HEK293 (cell line): Measurements from ENCODE around the gene BNC1.
"Not testable (repeated sequence)": the region's sequence is repeated elsewhere in the genome, so short reads cannot be mapped to it uniquely, and the experiment has no call there.

Experiments
- CTCF ChIA-PET: fragments of 350-600 bp; formaldehyde crosslinking; extraction: SDS; loops from one replicate; lab custom pipeline; 2021; ENCODE audit warnings: antibody characterized with exemption; lab: Yijun Ruan, JAX
- POLR2A ChIA-PET: fragments of 300-600 bp; formaldehyde crosslinking; extraction: SDS; loops from one replicate; lab custom pipeline; 2020; ENCODE audit warnings: antibody characterized with exemption, inconsistent platforms; lab: Yijun Ruan, JAX
- H3K27ac ChIP-seq: fragments of 200-500 bp; sonication (Bioruptor generic); 2 replicates; pipeline ENCODE4 v1.5.1; 2014; ENCODE audit warnings: low read depth, low read length, control low read depth, inconsistent platforms; ENCODE audit errors: extremely low read depth
- H3K36me3 ChIP-seq, 2 experiments: fragments of 200-500 bp in 1 of 2; sonication (Bioruptor generic) in 1 of 2; 1 replicate in 1 of 2; 2 replicates in 1 of 2; pipeline ENCODE4 v1.5.1; 2014 to 2017; ENCODE audit warnings: inconsistent platforms in 2 of 2, low read length in 2 of 2; ENCODE audit not compliant: control insufficient read depth in 2 of 2, insufficient read depth in 1 of 2
- H3K4me1 ChIP-seq: fragments of 200-500 bp; sonication (Bioruptor generic); 2 replicates; pipeline ENCODE4 v1.5.1; 2014; ENCODE audit warnings: mild to moderate bottlenecking, low read length, inconsistent platforms; ENCODE audit not compliant: control insufficient read depth, insufficient read depth
- H3K4me3 ChIP-seq: 2 replicates; pipeline ENCODE4 v1.5.1; 2011; ENCODE audit warnings: low read depth, mild to moderate bottlenecking, control low read depth, low read length, moderate library complexity
- H3K9me3 ChIP-seq: fragments of 200-500 bp; sonication (Bioruptor generic); 2 replicates; pipeline ENCODE4 v1.5.1; 2014; ENCODE audit warnings: low read depth, low read length, inconsistent platforms; ENCODE audit not compliant: control insufficient read depth, insufficient read depth
- ZBTB7A ChIP-seq: fragments of 450-650 bp; formaldehyde crosslinking; IDR thresholded peaks from 2 replicates; pipeline ENCODE4 v1.5.1; 2016; ENCODE audit warnings: low read depth, missing biosample characterization, missing genetic modification characterization
- ZFP69B ChIP-seq: fragments of 450-650 bp; formaldehyde crosslinking; IDR thresholded peaks from 2 replicates; pipeline ENCODE4 v1.5.1; 2016; ENCODE audit warnings: missing biosample characterization, missing genetic modification characterization
- ZNF132 ChIP-seq: fragments of 450-650 bp; formaldehyde crosslinking; IDR thresholded peaks from 2 replicates; pipeline ENCODE4 v1.5.1; 2017; ENCODE audit warnings: missing biosample characterization, missing genetic modification characterization, borderline replicate concordance
- ZNF211 ChIP-seq: fragments of 450-650 bp; formaldehyde crosslinking; IDR thresholded peaks from 2 replicates; pipeline ENCODE4 v1.5.1; 2016; ENCODE audit warnings: low read depth, missing biosample characterization, missing genetic modification characterization
- ZNF692 ChIP-seq: fragments of 450-650 bp; formaldehyde crosslinking; IDR thresholded peaks from 2 replicates; pipeline ENCODE4 v1.5.1; 2016; ENCODE audit warnings: missing biosample characterization, missing genetic modification characterization
- TF ChIP-seq, protein P1 (sequence below): fragments of 450-650 bp; formaldehyde crosslinking; IDR thresholded peaks from 2 replicates; pipeline ENCODE4 v1.5.1; 2017; ENCODE audit warnings: missing biosample characterization, missing genetic modification characterization
- TF ChIP-seq, protein P2 (sequence below): fragments of 450-650 bp; formaldehyde crosslinking; conservative IDR thresholded peaks from 2 replicates; pipeline ENCODE4 v1.5.1; 2016; ENCODE audit warnings: low read depth, missing biosample characterization, missing genetic modification characterization
- TF ChIP-seq, protein P3 (sequence below): fragments of 450-650 bp; formaldehyde crosslinking; IDR thresholded peaks from 2 replicates; pipeline ENCODE4 v1.5.1; 2016; ENCODE audit warnings: missing biosample characterization, missing genetic modification characterization, low read depth
- TF ChIP-seq, protein P4 (sequence below): fragments of 450-650 bp; formaldehyde crosslinking; IDR thresholded peaks from 2 replicates; pipeline ENCODE4 v1.5.1; 2016; ENCODE audit warnings: missing biosample characterization, missing genetic modification characterization

BNC1 gene

GRCh38 chr15:83243634-83244033 lies 40.8 kb downstream of the BNC1 start (continued):
- TF ChIP-seq, protein P1, sequence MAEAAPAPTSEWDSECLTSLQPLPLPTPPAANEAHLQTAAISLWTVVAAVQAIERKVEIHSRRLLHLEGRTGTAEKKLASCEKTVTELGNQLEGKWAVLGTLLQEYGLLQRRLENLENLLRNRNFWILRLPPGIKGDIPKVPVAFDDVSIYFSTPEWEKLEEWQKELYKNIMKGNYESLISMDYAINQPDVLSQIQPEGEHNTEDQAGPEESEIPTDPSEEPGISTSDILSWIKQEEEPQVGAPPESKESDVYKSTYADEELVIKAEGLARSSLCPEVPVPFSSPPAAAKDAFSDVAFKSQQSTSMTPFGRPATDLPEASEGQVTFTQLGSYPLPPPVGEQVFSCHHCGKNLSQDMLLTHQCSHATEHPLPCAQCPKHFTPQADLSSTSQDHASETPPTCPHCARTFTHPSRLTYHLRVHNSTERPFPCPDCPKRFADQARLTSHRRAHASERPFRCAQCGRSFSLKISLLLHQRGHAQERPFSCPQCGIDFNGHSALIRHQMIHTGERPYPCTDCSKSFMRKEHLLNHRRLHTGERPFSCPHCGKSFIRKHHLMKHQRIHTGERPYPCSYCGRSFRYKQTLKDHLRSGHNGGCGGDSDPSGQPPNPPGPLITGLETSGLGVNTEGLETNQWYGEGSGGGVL (tag by site-specific recombination) = no peak
- TF ChIP-seq ZNF132 (tag by site-specific recombination) (no peak), ZFP69B (tag by site-specific recombination) (no peak)
- TF ChIP-seq, protein P2, sequence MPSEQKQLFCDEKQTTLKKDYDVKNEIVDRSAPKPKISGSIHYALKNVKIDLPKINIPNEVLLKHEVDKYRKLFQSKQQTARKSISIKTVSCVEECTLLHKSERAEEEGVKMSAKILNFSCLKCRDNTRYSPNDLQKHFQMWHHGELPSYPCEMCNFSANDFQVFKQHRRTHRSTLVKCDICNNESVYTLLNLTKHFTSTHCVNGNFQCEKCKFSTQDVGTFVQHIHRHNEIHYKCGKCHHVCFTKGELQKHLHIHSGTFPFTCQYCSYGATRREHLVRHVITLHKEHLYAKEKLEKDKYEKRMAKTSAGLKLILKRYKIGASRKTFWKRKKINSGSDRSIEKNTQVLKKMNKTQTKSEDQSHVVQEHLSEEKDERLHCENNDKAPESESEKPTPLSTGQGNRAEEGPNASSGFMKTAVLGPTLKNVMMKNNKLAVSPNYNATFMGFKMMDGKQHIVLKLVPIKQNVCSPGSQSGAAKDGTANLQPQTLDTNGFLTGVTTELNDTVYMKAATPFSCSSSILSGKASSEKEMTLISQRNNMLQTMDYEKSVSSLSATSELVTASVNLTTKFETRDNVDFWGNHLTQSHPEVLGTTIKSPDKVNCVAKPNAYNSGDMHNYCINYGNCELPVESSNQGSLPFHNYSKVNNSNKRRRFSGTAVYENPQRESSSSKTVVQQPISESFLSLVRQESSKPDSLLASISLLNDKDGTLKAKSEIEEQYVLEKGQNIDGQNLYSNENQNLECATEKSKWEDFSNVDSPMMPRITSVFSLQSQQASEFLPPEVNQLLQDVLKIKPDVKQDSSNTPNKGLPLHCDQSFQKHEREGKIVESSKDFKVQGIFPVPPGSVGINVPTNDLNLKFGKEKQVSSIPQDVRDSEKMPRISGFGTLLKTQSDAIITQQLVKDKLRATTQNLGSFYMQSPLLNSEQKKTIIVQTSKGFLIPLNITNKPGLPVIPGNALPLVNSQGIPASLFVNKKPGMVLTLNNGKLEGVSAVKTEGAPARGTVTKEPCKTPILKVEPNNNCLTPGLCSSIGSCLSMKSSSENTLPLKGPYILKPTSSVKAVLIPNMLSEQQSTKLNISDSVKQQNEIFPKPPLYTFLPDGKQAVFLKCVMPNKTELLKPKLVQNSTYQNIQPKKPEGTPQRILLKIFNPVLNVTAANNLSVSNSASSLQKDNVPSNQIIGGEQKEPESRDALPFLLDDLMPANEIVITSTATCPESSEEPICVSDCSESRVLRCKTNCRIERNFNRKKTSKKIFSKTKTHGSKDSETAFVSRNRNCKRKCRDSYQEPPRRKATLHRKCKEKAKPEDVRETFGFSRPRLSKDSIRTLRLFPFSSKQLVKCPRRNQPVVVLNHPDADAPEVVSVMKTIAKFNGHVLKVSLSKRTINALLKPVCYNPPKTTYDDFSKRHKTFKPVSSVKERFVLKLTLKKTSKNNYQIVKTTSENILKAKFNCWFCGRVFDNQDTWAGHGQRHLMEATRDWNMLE (tag by site-specific recombination) = no peak

DNA sequence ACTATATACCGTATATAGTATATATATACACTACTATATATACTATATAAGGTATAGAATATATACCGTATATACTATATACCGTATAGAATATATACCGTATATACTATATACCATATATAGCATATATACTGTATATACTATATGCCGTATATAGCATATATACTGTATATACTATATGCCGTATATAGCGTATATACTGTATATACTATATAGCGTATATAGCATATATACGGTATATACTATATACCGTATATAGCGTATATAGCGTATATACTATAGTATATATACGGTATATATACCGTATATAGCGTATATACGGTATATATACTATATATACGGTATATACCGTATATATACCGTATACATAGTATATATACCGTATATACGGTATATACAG lies 54.2 kb downstream of the BNC1 start:
- TF ChIP-seq ZBTB7A = no peak
- TF ChIP-seq ZNF211 (tag by site-specific recombination) = 0 out of 2 replicates have a peak, but pooled peaks have one; percentile 14
- CTCF ChIA-PET = no interaction called here
- H3K9me3 ChIP-seq = no peaks in the 10 kb centered on the region
- H3K36me3 ChIP-seq = no peaks in the 10 kb centered on the region; a peak in 1 of 3 replicates
- no peaks in the 10 kb centered on the region for H3K4me1 ChIP-seq
- no peak overlapping the region for H3K4me3 ChIP-seq
- H3K27ac ChIP-seq = no peak overlapping the region
- POLR2A ChIA-PET = no interaction called here

DNA sequence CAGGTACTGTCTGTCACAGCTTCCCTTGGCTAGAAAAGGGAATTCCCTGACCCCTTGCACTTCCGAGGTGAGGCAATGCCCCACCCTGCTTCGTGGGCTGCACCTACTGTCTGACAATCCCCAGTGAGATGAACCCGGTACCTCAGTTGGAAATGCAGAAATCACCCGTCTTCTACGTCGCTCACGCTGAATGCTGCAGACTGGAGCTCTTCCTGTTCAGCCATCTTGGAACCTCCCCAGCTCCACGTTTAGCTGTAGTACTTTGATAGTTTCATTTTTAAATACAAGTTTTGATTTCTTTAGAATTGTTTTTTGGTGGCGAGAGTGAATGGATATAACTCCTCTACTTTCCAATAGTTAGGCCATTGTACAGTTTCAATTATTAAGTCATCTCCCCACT lies 59.0 kb downstream of the BNC1 start:
- no peak for TF ChIP-seq ZNF692 (tag by site-specific recombination)
- TF ChIP-seq, protein P3, sequence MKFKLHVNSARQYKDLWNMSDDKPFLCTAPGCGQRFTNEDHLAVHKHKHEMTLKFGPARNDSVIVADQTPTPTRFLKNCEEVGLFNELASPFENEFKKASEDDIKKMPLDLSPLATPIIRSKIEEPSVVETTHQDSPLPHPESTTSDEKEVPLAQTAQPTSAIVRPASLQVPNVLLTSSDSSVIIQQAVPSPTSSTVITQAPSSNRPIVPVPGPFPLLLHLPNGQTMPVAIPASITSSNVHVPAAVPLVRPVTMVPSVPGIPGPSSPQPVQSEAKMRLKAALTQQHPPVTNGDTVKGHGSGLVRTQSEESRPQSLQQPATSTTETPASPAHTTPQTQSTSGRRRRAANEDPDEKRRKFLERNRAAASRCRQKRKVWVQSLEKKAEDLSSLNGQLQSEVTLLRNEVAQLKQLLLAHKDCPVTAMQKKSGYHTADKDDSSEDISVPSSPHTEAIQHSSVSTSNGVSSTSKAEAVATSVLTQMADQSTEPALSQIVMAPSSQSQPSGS (tag by site-specific recombination) = no peak
- TF ChIP-seq, protein P4, sequence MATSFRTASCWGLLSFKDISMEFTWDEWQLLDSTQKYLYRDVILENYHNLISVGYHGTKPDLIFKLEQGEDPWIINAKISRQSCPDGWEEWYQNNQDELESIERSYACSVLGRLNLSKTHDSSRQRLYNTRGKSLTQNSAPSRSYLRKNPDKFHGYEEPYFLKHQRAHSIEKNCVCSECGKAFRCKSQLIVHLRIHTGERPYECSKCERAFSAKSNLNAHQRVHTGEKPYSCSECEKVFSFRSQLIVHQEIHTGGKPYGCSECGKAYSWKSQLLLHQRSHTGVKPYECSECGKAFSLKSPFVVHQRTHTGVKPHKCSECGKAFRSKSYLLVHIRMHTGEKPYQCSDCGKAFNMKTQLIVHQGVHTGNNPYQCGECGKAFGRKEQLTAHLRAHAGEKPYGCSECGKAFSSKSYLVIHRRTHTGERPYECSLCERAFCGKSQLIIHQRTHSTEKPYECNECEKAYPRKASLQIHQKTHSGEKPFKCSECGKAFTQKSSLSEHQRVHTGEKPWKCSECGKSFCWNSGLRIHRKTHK (tag by site-specific recombination) = no peak
- ChIA-PET POLR2A (no interaction called here), CTCF (interaction anchor here (0.5 to 1.0 kb wide), 5 partner anchors 23 to 1959 kb away, joined by 3 to 4 read pairs (median 4); no protein-coding TSS in a partner anchor)
- Histone ChIP-seq H3K9me3 (no peaks in the 10 kb centered on the region), H3K27ac (no peak overlapping the region), H3K4me3 (no peak overlapping the region), H3K36me3 (no peaks in the 10 kb centered on the region; a peak in 1 of 3 replicates), H3K4me1 (no peaks in the 10 kb centered on the region)

DNA sequence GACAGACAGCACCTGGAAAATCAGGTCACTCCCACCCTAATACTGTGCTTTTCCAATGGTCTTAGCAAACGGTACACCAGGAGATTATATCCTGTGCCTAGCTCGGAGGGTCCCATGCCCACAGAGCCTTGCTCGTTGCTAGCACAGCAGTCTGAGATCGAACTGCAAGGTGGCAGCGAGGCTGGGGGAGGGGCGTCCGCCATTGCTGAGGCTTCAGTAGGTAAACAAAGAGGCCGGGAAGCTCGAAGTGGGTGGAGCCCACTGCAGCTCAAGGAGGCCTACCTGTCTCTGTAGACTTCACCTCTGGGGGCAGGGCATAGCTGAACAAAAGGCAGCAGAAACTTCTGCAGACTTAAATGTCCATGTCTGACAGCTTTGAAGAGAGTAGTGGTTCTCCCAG lies 62.7 kb downstream of the BNC1 start:
- H3K4me3 ChIP-seq, H3K36me3 ChIP-seq, H3K27ac ChIP-seq, H3K4me1 ChIP-seq, H3K9me3 ChIP-seq, POLR2A ChIA-PET: not testable (repeated sequence)
- CTCF ChIA-PET = interaction anchor here (1.8 to 1.9 kb wide), 2 partner anchors 9 to 26 kb away, joined by 4 to 6 read pairs; no protein-coding TSS in a partner anchor
